ENCODE data around the gene HAP1.

Gene HAP1

DNA sequence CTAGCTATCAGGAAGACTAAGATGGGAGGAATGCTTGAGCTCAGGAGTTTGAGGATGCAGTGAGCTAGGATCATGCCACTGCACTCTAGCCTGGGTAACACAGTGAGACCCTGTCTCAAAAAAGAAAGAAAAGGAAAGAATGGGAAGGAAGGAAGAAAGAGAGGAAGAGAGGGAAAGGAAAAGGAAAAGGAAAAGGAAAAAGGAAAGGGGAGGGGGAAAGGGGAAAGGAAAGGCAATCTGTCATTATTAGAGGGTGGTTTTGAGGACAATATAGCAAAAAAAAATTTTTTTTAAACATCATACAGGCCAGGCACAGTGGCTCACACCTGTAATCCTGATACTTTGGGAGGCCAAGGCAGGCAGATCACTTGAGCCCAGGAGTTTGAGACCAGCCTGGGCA is 31.7 kb upstream of the HAP1 start:
- DNase-seq (ENCODE audit: low read depth, low spot score), result no peak

DNA sequence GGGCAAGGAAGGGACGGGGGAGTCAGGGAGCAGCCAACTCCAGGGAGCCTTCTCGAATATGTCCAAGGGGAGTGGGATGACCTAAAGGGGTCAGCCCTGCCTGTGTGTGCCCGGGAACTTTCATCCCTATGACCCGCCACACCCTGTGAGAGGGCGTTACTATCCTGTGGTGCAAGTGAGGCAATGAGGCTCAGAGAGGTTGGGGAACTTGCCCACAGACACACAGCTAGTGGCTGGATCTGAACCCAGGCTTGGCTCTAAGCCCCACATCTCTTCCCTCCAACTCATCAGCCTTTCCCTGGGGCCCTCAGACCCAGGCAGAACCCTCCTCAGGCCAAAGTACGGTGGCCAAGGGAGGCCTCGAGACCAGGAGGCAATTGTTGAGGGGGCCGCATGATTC is 28.9 kb upstream of the HAP1 start:
- no peak for DNase-seq (ENCODE audit: low read depth, low spot score)

DNA sequence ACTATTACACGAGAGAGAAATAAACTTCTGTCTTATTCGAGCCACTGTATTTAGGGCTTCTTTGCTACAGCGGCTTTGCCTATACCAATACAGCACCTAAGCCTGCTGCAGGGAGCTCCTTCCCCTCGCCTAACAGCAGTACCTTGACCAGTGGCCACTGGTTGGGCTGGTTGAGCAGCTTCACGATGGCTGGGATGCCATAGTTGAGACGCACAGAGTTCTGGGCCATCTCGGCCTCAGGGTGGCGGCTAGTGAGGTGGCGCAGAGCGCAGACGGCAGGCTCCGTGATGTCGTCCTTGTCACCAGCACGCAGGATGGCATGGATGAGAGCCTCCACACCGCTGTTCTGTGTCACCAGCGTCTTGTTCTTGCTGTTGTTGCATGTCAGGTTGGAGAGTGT is 28.4 kb upstream of the HAP1 start:
- DNase-seq (ENCODE audit: low read depth, low spot score), result no peak

DNA sequence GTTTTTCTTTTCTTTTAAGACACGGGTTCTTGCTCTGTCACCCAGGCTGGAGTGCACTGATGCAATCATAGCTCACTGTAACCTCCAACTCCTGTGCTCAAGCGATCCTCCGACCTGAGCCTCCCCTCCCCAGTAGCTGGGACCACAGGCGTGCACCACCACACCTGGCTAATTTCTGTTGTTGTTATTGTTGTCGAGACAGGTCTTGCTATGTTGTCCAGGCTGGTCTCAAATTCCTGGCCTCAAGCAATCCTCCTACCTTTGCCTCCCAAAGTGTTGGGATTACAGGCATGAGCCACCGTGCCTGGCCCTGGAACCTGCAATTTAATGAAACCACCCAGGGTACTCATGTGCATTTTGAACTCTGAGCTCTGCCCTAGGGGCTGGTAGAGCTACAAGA is 27.9 kb upstream of the HAP1 start:
- no peak for DNase-seq (ENCODE audit: low read depth, low spot score)

DNA sequence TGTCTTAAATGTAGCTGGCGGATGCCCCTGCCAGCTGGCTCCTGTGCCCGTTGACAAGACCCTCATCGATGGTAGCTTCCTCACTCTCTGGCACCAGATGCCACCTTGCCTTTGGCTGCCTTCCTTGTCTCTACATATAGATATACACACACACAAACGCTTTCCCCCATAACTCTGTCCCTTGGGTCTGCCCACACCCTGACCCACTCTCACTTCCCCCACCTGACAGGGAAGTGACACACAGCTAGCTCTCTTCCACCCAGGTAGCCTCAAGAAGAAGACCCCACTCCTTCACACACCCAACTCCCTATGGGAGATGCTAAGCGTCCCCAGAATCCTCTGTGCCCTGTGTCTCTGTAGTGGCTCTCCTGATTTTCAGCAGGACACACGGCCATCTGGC is 26.4 kb upstream of the HAP1 start:
- no peak for DNase-seq (ENCODE audit: low read depth, low spot score)

DNA sequence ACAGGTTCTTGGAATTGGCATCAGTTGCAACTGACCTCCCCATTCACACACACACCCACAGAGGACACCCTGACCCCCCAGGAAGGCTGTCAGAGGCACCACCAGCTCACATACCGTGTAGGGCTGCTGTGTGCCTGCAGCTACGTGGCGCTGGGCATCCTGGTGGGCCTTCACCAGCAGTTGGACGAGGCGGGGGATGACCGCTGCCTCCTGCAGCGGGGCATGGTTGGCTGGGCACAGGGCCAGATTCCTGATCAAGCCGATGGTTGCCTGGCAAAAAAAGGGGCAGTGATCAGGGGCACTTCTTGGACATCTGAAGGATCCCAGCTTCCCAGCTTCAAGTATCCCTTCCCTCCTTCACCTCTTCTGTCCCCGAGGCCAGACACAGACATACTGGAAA is 24.2 kb upstream of the HAP1 start:
- DNase-seq (ENCODE audit: low read depth, low spot score), result no peak

DNA sequence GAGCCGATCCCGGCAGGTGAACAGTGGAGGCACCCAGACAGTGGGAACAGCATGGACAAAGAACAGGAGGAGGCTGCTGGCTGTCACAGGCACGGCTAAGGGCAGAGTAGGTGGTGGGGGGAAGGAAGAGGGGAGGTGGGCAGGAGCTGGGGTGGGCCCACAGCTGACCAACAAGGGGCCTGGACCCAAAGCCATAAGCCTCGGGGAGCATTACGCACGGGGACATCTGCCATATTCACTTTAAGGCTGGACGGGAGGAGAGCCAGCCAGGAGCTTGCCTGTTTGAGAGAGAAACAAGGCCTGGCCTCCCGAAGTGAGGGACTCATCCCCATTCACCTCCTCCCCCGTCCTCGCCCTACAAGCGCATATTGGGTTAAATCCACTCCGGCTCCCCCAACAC is 19.6 kb upstream of the HAP1 start:
- DNase-seq (ENCODE audit: low read depth, low spot score), result no peak

DNA sequence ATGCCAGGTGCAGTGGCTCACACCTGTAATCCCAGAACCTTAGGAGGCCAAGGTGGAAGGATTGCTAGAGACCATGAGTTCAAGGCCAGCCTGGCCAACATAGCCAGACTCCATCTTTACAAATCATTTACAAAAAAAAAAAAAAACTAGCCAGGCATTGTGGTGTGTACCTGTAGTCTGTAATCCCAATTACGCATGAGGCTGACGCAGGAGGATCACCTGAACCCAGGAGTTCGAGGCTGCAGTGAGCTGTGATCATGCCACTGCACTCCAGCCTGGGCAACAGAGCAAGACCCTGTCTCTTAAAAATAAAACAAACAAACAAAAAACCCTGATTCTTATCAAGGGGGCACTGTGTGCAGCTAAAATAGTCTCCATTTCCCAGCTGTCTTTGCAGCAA is 16.8 kb upstream of the HAP1 start:
- DNase-seq (ENCODE audit: low read depth, low spot score), result no peak

DNA sequence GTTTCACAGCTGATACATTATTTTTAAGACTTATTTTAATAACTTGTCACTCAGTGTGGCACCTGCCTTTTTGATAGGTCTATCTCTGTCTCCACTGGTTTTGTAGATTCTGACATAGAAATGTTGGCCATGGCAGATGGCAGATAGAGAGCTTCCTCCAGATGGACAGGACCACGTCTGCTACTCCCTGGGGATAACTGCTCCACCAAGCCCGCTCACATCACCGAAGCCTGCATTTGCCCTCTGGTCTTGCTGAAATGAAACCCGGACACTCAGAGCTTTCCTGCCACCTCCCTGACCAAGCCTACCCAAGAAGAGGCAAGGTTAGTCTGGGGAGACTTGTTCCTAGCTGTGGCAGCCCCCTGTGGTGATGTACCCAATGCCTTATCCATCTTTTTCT is 16.4 kb upstream of the HAP1 start:
- no peak for DNase-seq (ENCODE audit: low read depth, low spot score)

DNA sequence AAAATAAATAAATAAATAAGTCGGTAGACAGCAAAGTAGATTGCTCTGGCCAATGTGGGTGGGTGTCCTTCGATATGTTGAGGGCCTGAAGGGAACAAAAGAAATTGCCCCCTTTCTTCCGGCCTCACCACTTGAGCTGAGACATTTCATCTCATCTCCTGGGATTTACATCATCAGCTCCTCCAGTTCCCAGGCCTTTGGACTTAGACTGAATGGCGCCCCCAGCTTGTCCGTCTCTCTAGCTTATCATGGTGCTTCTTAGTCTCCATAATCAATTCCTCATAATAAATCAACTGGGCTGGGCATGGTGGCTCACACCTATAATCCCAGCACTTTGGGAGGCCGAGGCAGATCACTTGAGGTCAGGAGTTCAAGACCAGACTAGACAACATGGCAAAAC is 13.8 kb upstream of the HAP1 start:
- no peak for DNase-seq (ENCODE audit: low read depth, low spot score)

DNA sequence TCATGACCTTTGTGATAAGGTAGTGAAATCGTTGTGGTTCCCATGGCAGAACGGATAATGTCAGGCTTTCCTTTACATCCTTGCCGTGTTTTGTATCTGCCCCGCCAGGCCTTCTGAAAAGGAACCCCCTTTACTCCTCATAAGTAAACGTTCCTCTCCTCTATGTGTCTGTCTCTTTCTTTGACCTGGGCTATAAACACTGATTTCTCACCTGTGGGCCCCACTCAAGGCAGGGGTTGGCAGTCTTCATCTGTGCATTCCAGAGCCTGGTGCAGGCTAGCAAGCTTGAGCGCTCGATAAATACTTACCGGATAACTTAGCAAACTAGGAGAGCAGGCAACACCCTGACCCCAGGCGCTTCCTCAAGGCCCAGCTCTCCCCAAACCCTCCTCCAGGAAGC is 7.3 kb upstream of the HAP1 start:
- DNase-seq (ENCODE audit: low read depth, low spot score), result no peak

DNA sequence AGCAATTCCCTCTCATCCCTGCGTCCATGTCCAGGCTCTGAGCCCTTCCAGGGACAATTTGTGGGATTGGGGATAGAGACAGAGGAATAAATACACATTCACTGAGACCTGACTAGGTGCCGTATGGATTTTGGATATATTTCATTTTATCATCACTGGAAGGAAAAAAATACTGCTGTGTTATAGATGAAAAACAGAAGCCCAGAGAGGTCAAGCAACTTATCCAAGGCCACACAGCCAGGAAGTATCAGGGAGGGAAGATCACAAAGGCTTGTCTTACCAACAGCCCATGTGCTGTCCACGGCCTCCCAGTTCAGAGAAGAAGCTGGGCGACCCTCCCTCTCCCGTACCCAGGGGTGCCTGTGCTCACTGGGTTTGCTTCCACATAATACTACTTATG is 6.1 kb upstream of the HAP1 start:
- DNase-seq (ENCODE audit: low read depth, low spot score), result no peak

DNA sequence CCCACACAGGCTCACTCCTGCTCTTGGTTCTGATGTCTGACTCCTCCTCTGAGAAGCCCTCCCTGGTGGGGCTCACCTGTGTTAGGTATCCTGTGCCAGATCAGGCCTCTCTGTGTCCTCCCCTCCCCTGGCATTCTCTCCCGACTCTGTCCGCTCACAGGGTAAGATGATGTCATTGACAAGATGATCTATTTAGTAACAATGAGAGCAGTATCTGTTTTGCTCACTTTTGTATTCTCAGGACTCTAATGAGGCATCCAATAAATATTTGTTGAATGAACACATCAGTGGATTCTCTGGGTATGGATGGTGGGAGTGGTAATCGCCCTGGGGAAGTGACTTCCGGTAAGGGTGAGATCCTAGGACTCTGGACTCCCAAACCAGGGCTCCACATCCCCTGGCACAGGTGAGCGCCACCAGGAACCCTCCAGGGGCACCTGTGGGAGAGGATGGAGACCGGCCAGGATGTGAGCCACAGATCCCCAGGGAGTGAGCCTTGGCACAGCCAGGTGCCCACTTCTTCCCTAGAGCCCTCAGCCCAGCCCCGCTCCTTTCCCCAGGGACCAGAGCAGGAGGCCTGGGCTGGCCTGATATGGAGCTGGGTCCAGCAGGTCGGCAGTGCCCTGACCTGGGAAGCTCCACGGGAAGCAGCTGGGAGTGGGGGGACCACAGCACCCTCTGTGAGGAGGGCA is 5.4 kb upstream of the HAP1 start:
- no peak for DNase-seq (ENCODE audit: low read depth, low spot score)

DNA sequence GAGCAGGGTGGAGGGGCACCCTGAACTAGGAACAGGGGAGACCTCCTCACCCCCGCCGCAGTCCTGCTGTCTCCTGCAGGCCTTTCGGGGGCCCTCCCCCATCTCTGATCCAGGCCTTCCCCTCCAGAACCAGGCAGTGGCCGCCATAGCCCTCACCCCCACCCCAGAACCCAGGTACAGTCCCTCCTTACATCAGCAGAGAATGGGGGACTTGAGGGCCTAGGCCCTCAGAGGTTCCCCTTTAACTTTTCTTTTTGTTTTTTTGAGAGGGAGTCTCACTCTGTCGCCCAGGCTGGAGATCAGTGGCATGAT is 4.3 kb upstream of the HAP1 start:
- DNase-seq (ENCODE audit: low read depth, low spot score), result no peak

DNA sequence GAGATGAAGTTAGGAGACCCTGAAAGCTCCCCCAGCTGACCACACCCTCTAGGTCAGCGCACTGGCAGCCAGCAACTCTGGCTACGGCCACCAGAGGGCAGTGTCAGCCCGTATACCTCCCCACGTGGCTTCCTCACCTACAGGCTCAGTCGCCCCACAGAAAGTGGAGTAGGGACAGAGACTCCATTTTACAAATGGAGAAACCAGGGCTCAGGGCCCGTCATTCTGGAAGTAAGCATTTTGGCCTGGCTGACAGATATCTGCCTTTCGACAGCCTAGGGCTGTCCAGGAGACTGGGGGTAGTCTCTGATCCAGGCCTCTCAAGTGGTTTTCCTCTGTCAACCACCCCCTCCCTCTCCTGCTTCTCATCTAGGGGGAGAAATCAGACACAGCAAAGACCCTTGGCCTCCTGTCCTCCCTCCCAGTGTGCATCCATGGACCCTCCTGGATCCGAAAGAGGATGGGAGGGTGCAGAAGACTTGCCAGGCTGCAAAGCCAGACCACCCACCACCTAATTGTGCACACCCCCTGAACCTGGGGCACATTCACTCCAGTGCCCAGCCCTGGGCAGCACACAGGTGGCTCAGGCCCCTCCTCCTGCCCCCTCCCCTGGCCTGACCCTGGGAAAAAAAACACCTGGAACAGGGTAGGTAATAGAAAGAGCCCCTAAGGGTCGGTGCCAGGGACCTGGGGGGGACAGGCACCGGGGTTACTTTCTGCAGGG is 3.8 kb upstream of the HAP1 start:
- peak; percentile 30 for DNase-seq (ENCODE audit: low read depth, low spot score)

DNA sequence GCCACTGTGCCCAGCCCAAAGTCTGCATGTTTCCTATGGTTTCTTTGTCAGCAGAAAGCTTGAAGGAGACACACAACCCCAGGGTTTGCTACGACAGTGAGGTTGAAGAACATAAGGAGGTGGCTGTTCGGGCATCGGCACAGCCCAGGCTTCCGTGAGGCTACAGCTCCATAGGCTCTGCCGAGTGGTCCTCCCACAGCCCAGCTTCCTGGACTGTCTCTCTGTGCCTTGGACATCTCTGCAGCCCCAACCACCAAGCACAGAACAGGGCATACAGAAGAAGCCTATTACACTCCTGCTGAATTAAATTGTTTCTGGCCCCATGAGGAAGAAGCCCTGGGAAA is 3.2 kb upstream of the HAP1 start:
- no peak for DNase-seq (ENCODE audit: low read depth, low spot score)

DNA sequence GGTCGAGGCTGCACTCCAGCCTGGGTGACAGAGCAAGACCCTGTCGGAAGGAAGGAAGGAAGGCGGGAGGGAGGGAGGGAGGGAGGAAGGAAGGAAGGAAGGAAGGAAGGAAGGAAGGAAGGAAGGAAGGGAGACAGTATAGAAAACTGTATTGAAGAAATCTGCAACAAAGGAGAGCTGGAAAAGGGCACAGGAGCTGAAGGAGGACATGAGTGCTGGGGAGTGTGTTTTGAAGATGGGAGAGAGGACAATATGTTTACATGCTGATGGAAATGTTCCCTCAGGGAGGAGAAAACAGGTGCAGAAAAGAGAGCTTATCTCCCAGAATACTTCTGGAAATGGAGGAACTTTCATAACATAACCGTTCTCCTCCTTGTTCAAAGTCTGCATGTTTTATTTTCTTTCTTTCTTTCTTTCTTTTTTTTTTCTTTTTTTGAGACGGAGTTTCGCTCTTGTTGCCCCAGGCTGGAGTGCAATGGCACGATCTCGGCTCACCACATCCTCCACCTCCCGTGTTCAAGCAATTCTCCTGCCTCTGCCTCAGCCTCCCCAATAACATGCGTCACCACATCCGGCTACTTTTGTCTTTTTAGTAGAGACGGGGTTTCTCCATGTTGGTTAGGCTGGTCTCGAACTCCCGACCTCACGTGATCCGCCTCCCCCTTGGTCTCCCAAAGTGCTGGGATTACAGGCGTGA is 2.7 kb upstream of the HAP1 start:
- no peak for DNase-seq (ENCODE audit: low read depth, low spot score)

DNA sequence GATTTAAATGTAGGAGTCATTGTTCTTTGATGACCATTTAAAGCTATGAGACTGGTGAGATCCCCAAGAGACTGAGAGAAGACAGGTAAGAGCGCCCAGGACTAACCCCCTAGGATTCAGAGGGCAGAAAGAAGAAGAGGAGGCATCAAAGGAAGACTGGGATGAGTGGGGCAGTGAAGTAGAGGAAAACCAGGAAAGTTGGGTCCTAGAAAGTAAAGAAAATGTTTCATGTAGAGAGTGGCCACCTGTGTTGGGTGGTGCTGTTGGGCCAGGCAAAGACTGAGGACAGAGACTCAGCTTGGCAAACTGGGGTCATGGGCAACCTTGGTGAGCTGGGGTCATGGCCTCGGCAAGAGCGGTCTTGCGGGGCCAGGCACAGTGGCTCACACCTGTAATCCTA is 1.3 kb upstream of the HAP1 start:
- no peak for DNase-seq (ENCODE audit: low read depth, low spot score)

DNA sequence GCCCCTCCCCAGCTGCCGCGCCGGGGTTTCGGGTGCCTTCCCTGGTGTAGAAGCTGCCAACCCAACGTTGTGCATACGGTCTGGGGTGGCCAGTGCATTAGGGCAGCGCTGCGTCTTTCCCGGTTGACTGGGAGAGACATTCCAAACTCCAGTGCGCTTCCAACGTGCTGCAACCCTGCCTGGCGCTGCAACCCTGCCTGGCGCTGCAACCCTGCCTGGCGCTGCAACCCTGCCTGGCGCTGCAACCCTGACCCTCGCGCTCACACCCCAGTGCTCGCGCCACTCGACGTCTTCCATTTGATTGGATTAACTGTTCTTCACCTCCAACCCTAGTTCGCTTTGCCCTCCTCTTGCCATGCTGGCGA is 488 bp upstream of the HAP1 start:
- no peak for DNase-seq (ENCODE audit: low read depth, low spot score)

DNA sequence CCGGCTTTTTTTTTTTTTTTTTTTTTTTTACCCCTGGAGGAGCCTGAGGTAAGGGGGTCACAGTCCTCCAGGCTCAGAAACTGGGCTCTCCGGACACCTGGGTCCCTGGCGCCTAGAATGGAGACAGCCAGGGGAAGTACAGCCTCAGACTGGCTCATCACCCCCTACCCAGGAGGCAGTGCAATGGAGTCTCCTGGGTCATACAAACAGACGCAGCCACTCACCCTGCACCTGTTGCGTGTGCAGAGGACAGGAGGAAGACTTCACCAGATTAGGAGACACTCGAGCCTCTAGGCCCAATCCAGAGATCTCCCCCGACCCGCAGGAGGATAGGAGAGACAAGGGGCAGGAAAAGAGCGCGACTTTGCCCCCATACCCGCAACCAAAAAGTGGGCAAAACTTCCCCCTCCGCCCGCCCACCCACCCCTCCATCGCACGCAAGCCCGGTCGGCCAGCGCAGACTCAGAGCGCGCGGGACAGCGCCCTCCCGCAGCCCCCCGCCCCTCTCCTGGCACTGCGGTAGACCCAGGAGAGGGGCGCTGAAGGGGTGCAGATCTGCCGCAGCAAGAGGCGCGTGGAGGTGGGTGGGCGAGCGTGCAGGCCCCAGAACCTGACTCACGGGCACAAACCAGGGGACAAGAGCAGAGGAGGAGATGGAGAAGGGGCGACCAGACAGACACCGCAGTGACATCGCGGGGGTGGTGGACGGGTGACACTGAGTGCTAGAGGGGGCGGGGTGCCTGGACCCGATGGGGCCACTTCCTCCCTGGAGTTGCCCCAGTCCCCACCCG is 900 bp downstream of the HAP1 start:
- DNase-seq (ENCODE audit: low read depth, low spot score), result no peak

DNA sequence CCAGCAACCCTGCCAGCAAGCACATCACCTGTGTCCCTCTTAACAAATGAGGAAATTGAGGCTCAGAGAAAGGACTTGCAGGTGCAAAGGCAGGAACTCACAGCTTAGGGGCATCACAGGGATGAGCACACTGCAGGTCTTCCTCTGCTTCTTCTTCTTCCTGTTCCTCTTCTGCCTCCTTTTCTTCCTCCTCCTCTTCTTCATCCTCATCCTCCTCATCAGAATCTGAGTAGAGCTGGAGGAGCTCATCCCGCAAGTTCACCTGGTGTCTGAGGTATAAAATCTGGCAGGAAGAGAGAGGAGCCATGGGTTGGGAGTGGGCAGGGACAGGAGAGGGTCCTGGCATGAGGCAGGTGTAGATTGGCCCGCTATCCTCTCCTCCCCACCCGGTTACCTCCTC is 2.6 kb downstream of the HAP1 start:
- no peak for DNase-seq (ENCODE audit: low read depth, low spot score)

DNA sequence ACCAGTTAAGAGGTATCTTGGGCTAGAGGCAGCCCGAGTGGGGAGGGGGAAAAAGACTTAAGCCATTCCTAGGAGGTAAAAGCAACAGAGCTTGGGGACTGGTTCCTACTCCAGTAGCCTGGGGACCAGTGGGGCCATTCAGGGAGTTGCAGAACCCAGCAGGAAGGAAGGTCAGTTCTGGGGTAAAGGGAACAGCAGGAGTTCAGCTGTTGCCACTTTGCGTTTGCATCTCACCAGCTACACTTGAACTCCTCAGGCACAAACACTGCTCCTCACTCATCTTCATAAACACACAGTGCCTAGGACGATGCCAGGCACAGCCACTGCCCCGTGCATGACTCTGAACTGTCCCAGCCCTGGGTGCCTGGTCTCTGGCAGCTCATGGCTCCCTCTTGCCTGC is 4.0 kb downstream of the HAP1 start:
- DNase-seq (ENCODE audit: low read depth, low spot score), result no peak

DNA sequence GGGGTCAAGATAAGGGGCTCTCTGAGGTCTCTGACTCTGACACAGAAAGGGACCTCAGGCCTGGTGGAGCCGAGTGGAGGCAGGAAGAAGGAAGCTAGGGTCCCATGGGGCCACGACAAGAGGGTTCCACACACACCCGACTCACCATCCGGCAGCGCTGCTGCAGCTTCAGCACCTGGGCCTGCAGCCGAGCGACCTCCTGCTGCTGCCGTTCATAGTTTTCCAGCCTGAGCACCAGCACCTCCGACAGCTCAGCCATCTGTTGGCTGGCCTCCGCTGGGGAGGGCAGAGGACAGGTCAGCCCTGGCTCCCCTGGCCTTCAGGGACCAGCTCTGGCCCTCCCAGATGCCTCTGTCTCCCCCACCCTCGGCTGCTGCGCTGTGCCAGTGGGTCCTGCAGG is 6.4 kb downstream of the HAP1 start:
- no peak for DNase-seq (ENCODE audit: low read depth, low spot score)

All from brain pericyte (primary cell).